ENCODE results near the gene ZC3H18. TPM values are rescaled to one million over a fixed set of nuclear protein-coding genes. Genes with fewer than 3 reads are reported as not detected.

The ZC3H18 gene
- total RNA-seq, 1 donor from 2014 or later: 44.5 TPM

GRCh38 chr16:88534638-88535190, 35.5 kb upstream of the ZC3H18 start:
- Histone ChIP-seq H3K4me3 (peak overlapping the region; percentile 53), H3K36me3 (no peaks in the 10 kb centered on the region), H3K27ac (no peak overlapping the region), H3K4me1 (peaks cover 9% of the 10 kb centered on the region), H3K9me3 (no peaks in the 10 kb centered on the region), H3K27me3 (peaks cover 4% of the 10 kb centered on the region)
- ATAC-seq (peak; percentile 23), DNase-seq (peak; percentile 82)
- intact Hi-C loops (cut with DNase I): no loop called here
- TF ChIP-seq, protein P1, sequence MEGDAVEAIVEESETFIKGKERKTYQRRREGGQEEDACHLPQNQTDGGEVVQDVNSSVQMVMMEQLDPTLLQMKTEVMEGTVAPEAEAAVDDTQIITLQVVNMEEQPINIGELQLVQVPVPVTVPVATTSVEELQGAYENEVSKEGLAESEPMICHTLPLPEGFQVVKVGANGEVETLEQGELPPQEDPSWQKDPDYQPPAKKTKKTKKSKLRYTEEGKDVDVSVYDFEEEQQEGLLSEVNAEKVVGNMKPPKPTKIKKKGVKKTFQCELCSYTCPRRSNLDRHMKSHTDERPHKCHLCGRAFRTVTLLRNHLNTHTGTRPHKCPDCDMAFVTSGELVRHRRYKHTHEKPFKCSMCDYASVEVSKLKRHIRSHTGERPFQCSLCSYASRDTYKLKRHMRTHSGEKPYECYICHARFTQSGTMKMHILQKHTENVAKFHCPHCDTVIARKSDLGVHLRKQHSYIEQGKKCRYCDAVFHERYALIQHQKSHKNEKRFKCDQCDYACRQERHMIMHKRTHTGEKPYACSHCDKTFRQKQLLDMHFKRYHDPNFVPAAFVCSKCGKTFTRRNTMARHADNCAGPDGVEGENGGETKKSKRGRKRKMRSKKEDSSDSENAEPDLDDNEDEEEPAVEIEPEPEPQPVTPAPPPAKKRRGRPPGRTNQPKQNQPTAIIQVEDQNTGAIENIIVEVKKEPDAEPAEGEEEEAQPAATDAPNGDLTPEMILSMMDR (IDR thresholded peaks at IDR 0.05): no peak

- TF ChIP-seq, protein P1 (IDR thresholded peaks at IDR 0.05): no peak
- H3K4me1 ChIP-seq: peaks cover 9% of the 10 kb centered on the region
- H3K27ac ChIP-seq: no peak overlapping the region
- peak; percentile 2 for ATAC-seq
- H3K9me3 ChIP-seq: no peaks in the 10 kb centered on the region
- peak overlapping the region; percentile 53 for H3K4me3 ChIP-seq
- DNase-seq: no peak
- H3K36me3 ChIP-seq: no peaks in the 10 kb centered on the region
- peaks cover 10% of the 10 kb centered on the region for H3K27me3 ChIP-seq
- intact Hi-C loops (cut with DNase I): no loop called here
These were observed 34.9 kb upstream of the ZC3H18 start for GRCh38 chr16:88535191-88535856.

DNA sequence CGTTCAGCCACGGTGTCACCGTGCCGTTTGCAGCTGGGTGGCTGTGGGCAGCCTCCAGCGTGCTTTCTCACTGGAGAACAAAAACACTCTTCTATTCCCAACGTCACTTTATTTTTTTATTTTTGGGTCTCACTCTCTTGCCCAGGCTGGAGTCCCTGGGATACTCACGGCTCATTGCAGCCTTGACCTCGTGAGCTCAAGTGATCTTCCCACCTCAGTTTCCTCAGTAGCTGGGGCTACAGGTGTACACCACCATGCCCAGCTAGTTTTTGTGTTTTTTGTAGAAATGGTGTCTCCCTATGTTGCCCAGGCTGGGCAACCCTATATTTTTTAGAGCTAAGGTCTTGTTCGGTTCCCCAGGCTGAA, 34.4 kb upstream of the ZC3H18 start:
- H3K4me1 ChIP-seq: peaks cover 9% of the 10 kb centered on the region
- ATAC-seq: no peak
- H3K4me3 ChIP-seq: no peak overlapping the region
- intact Hi-C loops (cut with DNase I): no loop called here
- H3K9me3 ChIP-seq: no peaks in the 10 kb centered on the region
- no peaks in the 10 kb centered on the region for H3K36me3 ChIP-seq
- H3K27ac ChIP-seq: no peak overlapping the region
- TF ChIP-seq, protein P1 (IDR thresholded peaks at IDR 0.05): no peak
- DNase-seq: no peak
- H3K27me3 ChIP-seq: peaks cover 14% of the 10 kb centered on the region

- intact Hi-C loops (cut with DNase I): no loop called here
- peaks cover 14% of the 10 kb centered on the region for H3K27me3 ChIP-seq
These were observed 33.7 kb upstream of the ZC3H18 start for GRCh38 chr16:88536510-88536909.

GRCh38 chr16:88536971-88537751, 33.0 kb upstream of the ZC3H18 start:
- TF ChIP-seq, protein P1 (IDR thresholded peaks at IDR 0.05): no peak
- intact Hi-C loops (cut with DNase I): no loop called here
- Histone ChIP-seq H3K27me3 (peaks cover 14% of the 10 kb centered on the region), H3K4me3 (no peak overlapping the region), H3K36me3 (no peaks in the 10 kb centered on the region), H3K27ac (no peak overlapping the region), H3K4me1 (peaks cover 9% of the 10 kb centered on the region), H3K9me3 (no peaks in the 10 kb centered on the region)
- ATAC-seq (no peak), DNase-seq (no peak)

More at GRCh38 chr16:88536510-88536909, 33.7 kb upstream of the ZC3H18 start:
- Histone ChIP-seq H3K9me3 (no peaks in the 10 kb centered on the region), H3K27ac (no peak overlapping the region), H3K4me1 (peaks cover 9% of the 10 kb centered on the region), H3K4me3 (no peak overlapping the region), H3K36me3 (no peaks in the 10 kb centered on the region)
- DNase-seq (no peak), ATAC-seq (no peak)
- TF ChIP-seq, protein P1 (IDR thresholded peaks at IDR 0.05): no peak

Measured in upper lobe of right lung (tissue), 1 donor.